Measurements from ENCODE around the gene SALL1.

The SALL1 gene

DNA sequence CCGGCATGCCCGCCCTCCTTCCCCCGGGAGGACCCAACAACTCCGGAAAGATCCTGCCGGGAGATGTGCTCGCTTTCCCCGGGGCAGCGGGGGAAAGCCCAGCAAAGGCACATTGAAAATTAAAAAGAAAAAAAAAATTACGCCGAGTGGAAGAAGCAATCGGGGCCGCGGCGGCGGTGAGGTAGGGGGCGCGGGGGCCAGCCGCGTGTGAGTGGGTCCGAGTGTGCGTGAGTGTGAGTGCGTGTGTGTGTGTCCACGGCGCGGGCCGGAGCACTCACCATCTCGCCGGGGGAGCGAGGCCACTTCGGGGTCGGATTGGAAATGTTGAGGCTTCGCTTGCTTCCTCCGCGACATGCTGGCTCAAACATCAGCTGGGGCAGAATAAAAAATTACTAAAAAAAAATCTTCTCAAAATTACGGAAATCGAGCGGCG, at the start of gene SALL1:
SALL1 (minus strand) TSS at position 383 of the 433 bp plus-strand sequence; CDS start at position 354, 29 bp downstream.
- no peak for DNase-seq (ENCODE audit: low read depth in 2 of 2)

- no peak for DNase-seq (ENCODE audit: low read depth in 2 of 2)
Observed at GRCh38 chr16:51200793-51201192, 49.7 kb upstream of the SALL1 start.

GRCh38 chr16:51197953-51198748, 47.1 kb upstream of the SALL1 start:
- no peak for DNase-seq (ENCODE audit: low read depth in 2 of 2)

- DNase-seq (ENCODE audit: low read depth in 2 of 2): no peak
Observed at GRCh38 chr16:51193879-51194278, 42.8 kb upstream of the SALL1 start.

GRCh38 chr16:51184702-51185433, 33.8 kb upstream of the SALL1 start:
- DNase-seq (ENCODE audit: low read depth in 2 of 2): no peak

- DNase-seq (ENCODE audit: low read depth in 2 of 2): no peak
Observed at GRCh38 chr16:51181503-51181811, 30.4 kb upstream of the SALL1 start.

GRCh38 chr16:51180719-51181502, 29.8 kb upstream of the SALL1 start:
- DNase-seq (ENCODE audit: low read depth in 2 of 2): no peak

GRCh38 chr16:51175081-51175480, 24.0 kb upstream of the SALL1 start:
- no peak for DNase-seq (ENCODE audit: low read depth in 2 of 2)

GRCh38 chr16:51172368-51172767, 21.3 kb upstream of the SALL1 start:
- DNase-seq (ENCODE audit: low read depth in 2 of 2): no peak

- no peak for DNase-seq (ENCODE audit: low read depth in 2 of 2)
Observed at GRCh38 chr16:51168755-51169154, 17.7 kb upstream of the SALL1 start.

DNA sequence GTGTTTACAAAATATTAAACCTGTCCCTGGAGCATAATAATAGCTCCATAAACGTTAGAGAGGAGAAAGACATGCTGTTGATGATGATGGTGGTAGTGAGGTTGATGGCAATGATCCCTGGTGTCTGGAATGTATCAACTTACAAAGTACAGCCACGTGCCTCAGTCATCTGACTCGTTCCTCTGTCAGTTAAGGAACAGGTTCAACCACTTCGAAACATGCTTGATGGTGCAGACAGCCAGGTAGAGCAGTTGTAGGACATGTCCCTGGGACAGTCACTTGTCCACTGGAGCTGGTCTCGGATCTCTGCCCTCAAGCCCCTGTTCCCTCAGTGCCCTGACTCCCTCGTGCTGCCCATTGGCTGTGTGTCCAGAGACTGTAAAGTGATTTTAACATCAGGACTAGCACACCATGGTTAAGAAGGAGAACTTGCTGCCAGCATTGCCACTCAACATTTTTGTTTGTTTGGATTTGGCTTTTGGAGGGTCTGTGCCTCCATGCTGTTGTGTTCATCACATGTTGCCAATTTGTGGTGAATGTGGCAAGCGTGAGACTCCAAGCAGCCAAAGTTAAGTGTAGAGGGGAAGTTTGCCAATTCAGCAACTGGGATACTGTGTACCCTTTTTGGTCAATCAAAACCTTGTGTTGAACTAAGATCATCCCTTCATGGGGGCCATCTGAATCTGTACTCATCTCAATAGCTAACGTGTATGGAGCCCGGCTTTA, 16.3 kb upstream of the SALL1 start:
- DNase-seq (ENCODE audit: low read depth in 2 of 2): no peak

DNA sequence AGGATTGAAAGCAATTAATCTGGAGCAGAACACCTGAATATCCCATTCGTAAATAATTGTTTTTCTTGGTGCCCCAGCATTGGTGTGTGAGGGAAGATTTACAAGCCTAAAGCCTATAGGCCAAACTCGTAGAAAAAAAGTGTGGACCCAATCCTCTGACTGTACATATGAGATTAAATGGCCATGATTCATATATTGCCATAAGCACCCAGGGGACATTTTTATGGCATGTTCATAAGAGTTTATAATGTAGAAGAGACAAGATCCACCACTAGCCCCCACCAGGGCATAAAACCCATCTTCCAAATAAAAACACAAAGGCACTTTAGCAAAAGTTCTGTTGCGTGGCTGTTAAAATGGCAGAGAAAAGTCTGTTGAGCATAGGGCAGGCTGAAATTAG, 15.5 kb upstream of the SALL1 start:
- no peak for DNase-seq (ENCODE audit: low read depth in 2 of 2)

GRCh38 chr16:51166091-51166490, 15.0 kb upstream of the SALL1 start:
- no peak for DNase-seq (ENCODE audit: low read depth in 2 of 2)

DNA sequence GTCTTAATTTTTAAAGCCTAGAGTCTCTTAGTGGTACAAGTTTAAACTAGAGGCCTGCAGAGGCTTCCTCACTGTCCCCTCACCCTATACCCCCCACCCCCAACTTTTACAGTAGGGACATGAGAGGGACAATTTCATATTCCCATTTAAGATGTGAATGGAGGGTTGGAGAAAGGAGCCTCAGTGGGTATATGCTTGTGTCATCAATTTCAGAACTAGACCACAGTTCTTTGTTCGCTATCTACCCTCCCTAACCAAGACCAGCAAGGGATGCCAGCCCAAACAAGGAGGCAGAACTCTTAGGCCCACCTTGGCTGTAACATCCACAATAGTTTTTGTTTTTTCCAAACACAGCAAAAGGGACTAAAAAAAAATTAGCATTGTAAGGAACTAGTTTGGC, 14.0 kb upstream of the SALL1 start:
- no peak for DNase-seq (ENCODE audit: low read depth in 2 of 2)

GRCh38 chr16:51164574-51164973, 13.5 kb upstream of the SALL1 start:
- no peak for DNase-seq (ENCODE audit: low read depth in 2 of 2)

DNA sequence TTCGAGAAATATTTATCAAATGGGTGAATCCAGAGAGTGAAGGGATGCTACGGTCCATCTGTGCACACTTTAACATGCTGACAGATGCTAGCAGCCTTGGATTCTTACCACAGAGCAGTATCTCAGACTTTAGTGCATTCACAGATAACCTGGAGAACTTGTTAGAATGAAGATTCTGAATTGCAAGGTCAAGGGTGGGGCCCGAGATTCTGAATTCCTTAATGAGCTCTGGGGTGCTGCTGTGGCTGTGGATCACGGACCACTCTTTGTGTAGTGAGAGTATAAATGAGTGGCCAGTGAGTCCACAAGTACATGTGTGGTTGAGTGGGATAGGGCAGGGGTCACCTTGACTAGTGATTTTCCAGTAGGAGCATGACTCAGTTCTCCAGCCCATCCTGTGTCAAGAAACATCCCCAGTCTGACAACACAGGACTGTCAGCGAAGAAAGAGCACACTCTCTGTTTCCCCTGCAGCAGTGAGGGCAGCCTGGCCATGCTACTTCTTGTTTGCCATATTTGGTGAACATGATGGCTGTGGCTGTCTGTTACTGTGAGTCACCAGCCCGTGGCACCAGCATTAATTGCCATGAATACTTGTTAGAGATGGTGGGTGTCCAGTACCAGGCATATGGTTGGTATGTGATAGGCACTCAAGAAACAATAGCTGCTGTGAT, 13.0 kb upstream of the SALL1 start:
- DNase-seq (ENCODE audit: low read depth in 2 of 2): no peak

DNA sequence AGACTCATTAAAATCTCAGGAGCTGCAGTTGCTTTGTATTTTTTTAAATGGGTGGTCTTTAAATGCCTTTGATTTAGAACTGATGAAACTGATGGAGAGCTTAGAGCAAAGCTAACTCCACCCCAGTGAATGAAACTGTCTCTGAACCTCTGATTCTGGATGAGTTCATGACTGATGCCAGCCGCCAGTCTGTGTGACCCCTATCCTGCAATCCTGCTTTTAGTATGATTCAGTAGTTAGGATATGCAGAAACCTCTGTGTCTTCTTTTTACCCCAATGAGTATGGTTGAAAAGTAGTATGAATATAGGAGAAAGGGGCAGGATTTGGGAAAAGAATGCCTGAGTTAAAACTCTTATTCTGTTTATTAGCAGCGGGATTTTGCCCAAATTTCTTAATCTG, 12.3 kb upstream of the SALL1 start:
- no peak for DNase-seq (ENCODE audit: low read depth in 2 of 2)

DNA sequence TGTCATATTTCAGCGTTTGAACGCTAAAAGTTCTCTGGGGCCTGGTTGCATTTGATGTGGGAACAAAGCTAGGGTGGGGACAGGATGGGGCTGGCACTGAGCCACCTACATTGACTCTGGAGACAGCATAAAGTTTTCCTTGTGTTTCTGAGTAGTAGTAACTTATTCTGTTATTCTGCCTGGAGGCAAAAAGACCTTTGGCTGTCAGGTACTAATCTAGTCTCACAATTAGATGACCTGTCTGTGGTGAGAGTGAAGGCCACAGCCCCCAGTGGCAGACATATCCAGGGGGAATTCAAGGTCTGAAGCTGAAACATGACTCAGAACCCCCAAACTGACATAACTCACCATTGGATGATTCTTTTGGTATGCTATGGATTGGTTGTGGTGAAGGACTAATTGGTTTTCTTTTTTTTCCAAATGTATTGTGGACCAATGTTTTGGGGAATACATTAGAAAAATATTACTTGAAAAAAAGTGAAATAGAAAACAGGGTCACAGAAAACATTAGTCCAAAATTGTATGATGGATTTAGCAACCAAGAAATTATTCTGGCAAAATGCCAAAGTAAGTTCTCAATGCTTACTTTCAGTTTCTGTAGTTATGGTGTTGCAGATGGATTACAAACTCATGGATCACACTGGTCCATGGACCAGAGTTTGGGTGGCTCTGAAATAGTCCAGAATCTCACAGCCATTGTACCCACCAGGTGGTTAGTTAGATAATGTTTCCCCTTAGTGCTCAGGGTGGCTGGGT, 10.5 kb upstream of the SALL1 start:
- no peak for DNase-seq (ENCODE audit: low read depth in 2 of 2)

DNA sequence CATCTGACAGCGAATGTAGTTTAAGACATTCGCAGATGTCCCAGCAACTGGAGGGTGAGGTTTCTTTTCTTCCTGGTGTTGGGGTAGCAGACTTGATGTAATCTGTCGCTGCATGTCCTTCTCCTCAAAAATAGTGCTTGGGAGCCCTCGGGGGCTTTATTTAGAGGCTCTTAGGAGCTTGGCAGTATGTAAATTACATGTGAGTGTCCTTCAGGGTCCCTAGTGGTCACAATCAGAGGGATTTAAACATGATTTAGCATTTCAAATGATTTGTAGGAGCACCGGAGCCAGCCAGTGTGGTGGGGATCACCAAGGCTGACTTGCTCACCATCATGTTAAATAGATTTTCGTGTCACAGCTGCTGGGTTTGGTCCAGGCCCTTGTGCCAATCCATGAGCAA, 8.8 kb upstream of the SALL1 start:
- DNase-seq (ENCODE audit: low read depth in 2 of 2): no peak

GRCh38 chr16:51159296-51159695, 8.2 kb upstream of the SALL1 start:
- no peak for DNase-seq (ENCODE audit: low read depth in 2 of 2)

GRCh38 chr16:51157698-51158097, 6.6 kb upstream of the SALL1 start:
- no peak for DNase-seq (ENCODE audit: low read depth in 2 of 2)
